Measurements from ENCODE around the gene CERS1.

The CERS1 gene

GRCh38 chr19:18878058-18878797 is 17.7 kb downstream of the CERS1 start:
- H3K36me3 ChIP-seq (ENCODE audit: insufficient read depth, low read length), result no peaks in the 10 kb centered on the region
- no peak overlapping the region for H3K4me3 ChIP-seq (ENCODE audit: low read depth in 1 of 2, low read length in 2 of 2)
- no peak overlapping the region for H3K9ac ChIP-seq (ENCODE audit: low read length)
- H3K9me3 ChIP-seq (ENCODE audit: low read length), result no peaks in the 10 kb centered on the region
- no peak overlapping the region for H3K27ac ChIP-seq (ENCODE audit: low read depth, low read length)
- no peaks in the 10 kb centered on the region for H3K27me3 ChIP-seq (ENCODE audit: control insufficient read depth in 1 of 2, insufficient read depth in 2 of 2, low read length in 2 of 2)
- no peaks in the 10 kb centered on the region for H3K4me1 ChIP-seq (ENCODE audit: insufficient read depth, low read length)

GRCh38 chr19:18876865-18877264 is 19.1 kb downstream of the CERS1 start:
- Histone ChIP-seq H3K9me3 (ENCODE audit: low read length) (no peaks in the 10 kb centered on the region), H3K9ac (ENCODE audit: low read length) (no peak overlapping the region), H3K27ac (ENCODE audit: low read depth, low read length) (no peak overlapping the region), H3K4me1 (ENCODE audit: insufficient read depth, low read length) (no peaks in the 10 kb centered on the region), H3K36me3 (ENCODE audit: insufficient read depth, low read length) (no peaks in the 10 kb centered on the region), H3K27me3 (ENCODE audit: control insufficient read depth in 1 of 2, insufficient read depth in 2 of 2, low read length in 2 of 2) (no peaks in the 10 kb centered on the region), H3K4me3 (ENCODE audit: low read depth in 1 of 2, low read length in 2 of 2) (no peak overlapping the region)

GRCh38 chr19:18875726-18876125 is 20.2 kb downstream of the CERS1 start:
- Histone ChIP-seq H3K9ac (ENCODE audit: low read length) (no peak overlapping the region), H3K36me3 (ENCODE audit: insufficient read depth, low read length) (no peaks in the 10 kb centered on the region), H3K27me3 (ENCODE audit: control insufficient read depth in 1 of 2, insufficient read depth in 2 of 2, low read length in 2 of 2) (peaks cover 0 to 2% of the 10 kb centered on the region in 2 donors), H3K27ac (ENCODE audit: low read depth, low read length) (no peak overlapping the region), H3K9me3 (ENCODE audit: low read length) (no peaks in the 10 kb centered on the region), H3K4me3 (ENCODE audit: low read depth in 1 of 2, low read length in 2 of 2) (no peak overlapping the region), H3K4me1 (ENCODE audit: insufficient read depth, low read length) (no peaks in the 10 kb centered on the region)

GRCh38 chr19:18871543-18871942 is 24.4 kb downstream of the CERS1 start:
- Histone ChIP-seq H3K9me3 (ENCODE audit: low read length) (no peaks in the 10 kb centered on the region), H3K27me3 (ENCODE audit: control insufficient read depth in 1 of 2, insufficient read depth in 2 of 2, low read length in 2 of 2) (peaks cover 0 to 12% of the 10 kb centered on the region in 2 donors), H3K27ac (ENCODE audit: low read depth, low read length) (no peak overlapping the region), H3K36me3 (ENCODE audit: insufficient read depth, low read length) (peaks cover 15% of the 10 kb centered on the region), H3K4me3 (ENCODE audit: low read depth in 1 of 2, low read length in 2 of 2) (no peak overlapping the region), H3K9ac (ENCODE audit: low read length) (no peak overlapping the region), H3K4me1 (ENCODE audit: insufficient read depth, low read length) (no peaks in the 10 kb centered on the region)

- H3K4me1 ChIP-seq (ENCODE audit: insufficient read depth, low read length), result no peaks in the 10 kb centered on the region
- H3K27me3 ChIP-seq (ENCODE audit: control insufficient read depth in 1 of 2, insufficient read depth in 2 of 2, low read length in 2 of 2), result peaks cover 0 to 12% of the 10 kb centered on the region in 2 donors
- H3K9ac ChIP-seq (ENCODE audit: low read length), result no peak overlapping the region
- no peaks in the 10 kb centered on the region for H3K9me3 ChIP-seq (ENCODE audit: low read length)
- H3K27ac ChIP-seq (ENCODE audit: low read depth, low read length), result no peak overlapping the region
- no peak overlapping the region for H3K4me3 ChIP-seq (ENCODE audit: low read depth in 1 of 2, low read length in 2 of 2)
- H3K36me3 ChIP-seq (ENCODE audit: insufficient read depth, low read length), result peaks cover 23% of the 10 kb centered on the region
These were observed 25.3 kb downstream of the CERS1 start for GRCh38 chr19:18870531-18871172.

GRCh38 chr19:18869781-18870530 is 26.0 kb downstream of the CERS1 start:
- H3K27ac ChIP-seq (ENCODE audit: low read depth, low read length), result no peak overlapping the region
- no peak overlapping the region for H3K9ac ChIP-seq (ENCODE audit: low read length)
- H3K4me1 ChIP-seq (ENCODE audit: insufficient read depth, low read length), result no peaks in the 10 kb centered on the region
- H3K27me3 ChIP-seq (ENCODE audit: control insufficient read depth in 1 of 2, insufficient read depth in 2 of 2, low read length in 2 of 2), result peaks cover 0 to 12% of the 10 kb centered on the region in 2 donors
- H3K9me3 ChIP-seq (ENCODE audit: low read length), result no peaks in the 10 kb centered on the region
- H3K4me3 ChIP-seq (ENCODE audit: low read depth in 1 of 2, low read length in 2 of 2), result no peak overlapping the region
- H3K36me3 ChIP-seq (ENCODE audit: insufficient read depth, low read length), result peaks cover 30% of the 10 kb centered on the region

- Histone ChIP-seq H3K36me3 (ENCODE audit: insufficient read depth, low read length) (peaks cover 34% of the 10 kb centered on the region), H3K9me3 (ENCODE audit: low read length) (no peaks in the 10 kb centered on the region), H3K27ac (ENCODE audit: low read depth, low read length) (no peak overlapping the region), H3K9ac (ENCODE audit: low read length) (no peak overlapping the region), H3K4me3 (ENCODE audit: low read depth in 1 of 2, low read length in 2 of 2) (no peak overlapping the region), H3K4me1 (ENCODE audit: insufficient read depth, low read length) (no peaks in the 10 kb centered on the region), H3K27me3 (ENCODE audit: control insufficient read depth in 1 of 2, insufficient read depth in 2 of 2, low read length in 2 of 2) (peaks cover 0 to 12% of the 10 kb centered on the region in 2 donors)
These were observed 26.8 kb downstream of the CERS1 start for GRCh38 chr19:18869023-18869618.

GRCh38 chr19:18868380-18869022 is 27.5 kb downstream of the CERS1 start:
- Histone ChIP-seq H3K4me1 (ENCODE audit: insufficient read depth, low read length) (no peaks in the 10 kb centered on the region), H3K9me3 (ENCODE audit: low read length) (no peaks in the 10 kb centered on the region), H3K4me3 (ENCODE audit: low read depth in 1 of 2, low read length in 2 of 2) (no peak overlapping the region), H3K9ac (ENCODE audit: low read length) (no peak overlapping the region), H3K36me3 (ENCODE audit: insufficient read depth, low read length) (peaks cover 40% of the 10 kb centered on the region), H3K27ac (ENCODE audit: low read depth, low read length) (no peak overlapping the region), H3K27me3 (ENCODE audit: control insufficient read depth in 1 of 2, insufficient read depth in 2 of 2, low read length in 2 of 2) (peaks cover 0 to 12% of the 10 kb centered on the region in 2 donors)

- peaks cover 48% of the 10 kb centered on the region for H3K36me3 ChIP-seq (ENCODE audit: insufficient read depth, low read length)
- H3K27me3 ChIP-seq (ENCODE audit: control insufficient read depth in 1 of 2, insufficient read depth in 2 of 2, low read length in 2 of 2), result peaks cover 0 to 12% of the 10 kb centered on the region in 2 donors
- no peak overlapping the region for H3K27ac ChIP-seq (ENCODE audit: low read depth, low read length)
These were observed 28.2 kb downstream of the CERS1 start for GRCh38 chr19:18867751-18868150.

GRCh38 chr19:18867199-18867598 is 28.8 kb downstream of the CERS1 start:
- H3K9me3 ChIP-seq (ENCODE audit: low read length), result no peaks in the 10 kb centered on the region
- no peak overlapping the region for H3K27ac ChIP-seq (ENCODE audit: low read depth, low read length)
- H3K36me3 ChIP-seq (ENCODE audit: insufficient read depth, low read length), result peaks cover 53% of the 10 kb centered on the region
- no peak overlapping the region for H3K4me3 ChIP-seq (ENCODE audit: low read depth in 1 of 2, low read length in 2 of 2)
- peaks cover 0 to 12% of the 10 kb centered on the region in 2 donors for H3K27me3 ChIP-seq (ENCODE audit: control insufficient read depth in 1 of 2, insufficient read depth in 2 of 2, low read length in 2 of 2)
- no peaks in the 10 kb centered on the region for H3K4me1 ChIP-seq (ENCODE audit: insufficient read depth, low read length)
- no peak overlapping the region for H3K9ac ChIP-seq (ENCODE audit: low read length)

More at GRCh38 chr19:18867751-18868150, 28.2 kb downstream of the CERS1 start:
- Histone ChIP-seq H3K9me3 (ENCODE audit: low read length) (no peaks in the 10 kb centered on the region), H3K4me1 (ENCODE audit: insufficient read depth, low read length) (no peaks in the 10 kb centered on the region), H3K4me3 (ENCODE audit: low read depth in 1 of 2, low read length in 2 of 2) (no peak overlapping the region), H3K9ac (ENCODE audit: low read length) (no peak overlapping the region)

- Histone ChIP-seq H3K27ac (ENCODE audit: low read depth, low read length) (no peak overlapping the region), H3K4me3 (ENCODE audit: low read depth in 1 of 2, low read length in 2 of 2) (no peak overlapping the region), H3K4me1 (ENCODE audit: insufficient read depth, low read length) (no peaks in the 10 kb centered on the region), H3K27me3 (ENCODE audit: control insufficient read depth in 1 of 2, insufficient read depth in 2 of 2, low read length in 2 of 2) (peaks cover 0 to 12% of the 10 kb centered on the region in 2 donors), H3K36me3 (ENCODE audit: insufficient read depth, low read length) (peaks cover 58% of the 10 kb centered on the region), H3K9ac (ENCODE audit: low read length) (no peak overlapping the region), H3K9me3 (ENCODE audit: low read length) (no peaks in the 10 kb centered on the region)
These were observed 29.2 kb downstream of the CERS1 start for GRCh38 chr19:18866800-18867123.

Data from muscle layer of colon (tissue), 2 donors.